ENCODE data around the gene CNDP2.

DNA sequence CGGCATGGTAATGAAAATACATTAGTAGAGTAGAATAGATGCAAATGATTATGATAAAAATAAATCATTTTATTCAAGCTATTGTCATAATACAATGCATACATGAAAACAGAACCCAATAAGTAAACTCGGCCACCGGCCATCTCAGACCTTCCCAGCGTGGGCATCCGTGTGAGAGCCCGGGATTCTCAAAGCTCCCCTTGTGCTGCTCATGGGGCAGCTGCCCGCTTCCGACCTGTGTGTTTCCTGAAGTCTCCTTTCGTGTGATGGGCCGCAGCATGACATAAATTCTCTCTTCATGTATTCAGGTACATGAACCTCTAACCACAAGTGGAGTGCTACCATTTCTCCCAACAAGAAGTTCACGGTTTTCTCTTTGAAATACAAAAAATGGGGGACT lies 13.5 kb upstream of the CNDP2 start:
- TF ChIP-seq, protein P1, sequence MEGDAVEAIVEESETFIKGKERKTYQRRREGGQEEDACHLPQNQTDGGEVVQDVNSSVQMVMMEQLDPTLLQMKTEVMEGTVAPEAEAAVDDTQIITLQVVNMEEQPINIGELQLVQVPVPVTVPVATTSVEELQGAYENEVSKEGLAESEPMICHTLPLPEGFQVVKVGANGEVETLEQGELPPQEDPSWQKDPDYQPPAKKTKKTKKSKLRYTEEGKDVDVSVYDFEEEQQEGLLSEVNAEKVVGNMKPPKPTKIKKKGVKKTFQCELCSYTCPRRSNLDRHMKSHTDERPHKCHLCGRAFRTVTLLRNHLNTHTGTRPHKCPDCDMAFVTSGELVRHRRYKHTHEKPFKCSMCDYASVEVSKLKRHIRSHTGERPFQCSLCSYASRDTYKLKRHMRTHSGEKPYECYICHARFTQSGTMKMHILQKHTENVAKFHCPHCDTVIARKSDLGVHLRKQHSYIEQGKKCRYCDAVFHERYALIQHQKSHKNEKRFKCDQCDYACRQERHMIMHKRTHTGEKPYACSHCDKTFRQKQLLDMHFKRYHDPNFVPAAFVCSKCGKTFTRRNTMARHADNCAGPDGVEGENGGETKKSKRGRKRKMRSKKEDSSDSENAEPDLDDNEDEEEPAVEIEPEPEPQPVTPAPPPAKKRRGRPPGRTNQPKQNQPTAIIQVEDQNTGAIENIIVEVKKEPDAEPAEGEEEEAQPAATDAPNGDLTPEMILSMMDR (IDR thresholded peaks at IDR 0.05), result no peak
- TF ChIP-seq EZH2 (IDR thresholded peaks at IDR 0.05; ENCODE audit: borderline replicate concordance, insufficient read depth, low read depth, low read length, poor library complexity, severe bottlenecking), result no peak

All from B cell (primary cell).